HepG2 (cell line): ENCODE data around the gene MRPS25. TPM values are rescaled to one million over a fixed set of nuclear protein-coding genes. Genes with fewer than 3 reads are reported as not detected.

Source experiments
- BATF2 ChIP-seq: sonication (generic); formaldehyde crosslinking; IDR thresholded peaks from 2 replicates; pipeline ENCODE4 v1.8.0; 2022; ENCODE audit warnings: mild to moderate bottlenecking, missing genetic modification reagents, moderate library complexity
- FOXJ3 ChIP-seq: sonication (generic); formaldehyde crosslinking; IDR thresholded peaks from 2 replicates; pipeline ENCODE4 v1.4.0; 2020; ENCODE audit warnings: missing genetic modification reagents, mild to moderate bottlenecking, borderline replicate concordance
- HNF4A ChIP-seq: sonication (generic); formaldehyde crosslinking; IDR thresholded peaks from 2 replicates; pipeline ENCODE4 v1.4.0; 2020; ENCODE audit warnings: missing genetic modification reagents
- IKZF5 ChIP-seq: IDR thresholded peaks from 2 replicates; pipeline ENCODE4 v1.6.1; 2018; ENCODE audit warnings: missing genetic modification reagents, mild to moderate bottlenecking, missing compliant biosample characterization
- KMT2B ChIP-seq: IDR thresholded peaks from 2 replicates; pipeline ENCODE4 v1.6.1; 2016; ENCODE audit warnings: missing genetic modification reagents, missing compliant biosample characterization
- MTF2 ChIP-seq: sonication (generic); formaldehyde crosslinking; IDR thresholded peaks from 2 replicates; pipeline ENCODE4 v1.5.0; 2020; ENCODE audit warnings: missing genetic modification reagents, borderline replicate concordance
- NR2C2 ChIP-seq: sonication (generic); formaldehyde crosslinking; IDR thresholded peaks from 2 replicates; pipeline ENCODE4 v1.4.0; 2020; ENCODE audit warnings: missing genetic modification reagents, mild to moderate bottlenecking, moderate library complexity, borderline replicate concordance
- RBM22 ChIP-seq: fragments of 200-400 bp; formaldehyde crosslinking; optimal IDR thresholded peaks from 2 replicates; pipeline ENCODE3; 2017; ENCODE audit warnings: mild to moderate bottlenecking, low read length, moderate library complexity
- RBM39 ChIP-seq: fragments of 200-400 bp; formaldehyde crosslinking; IDR thresholded peaks from one replicate; pipeline ENCODE4 v1.6.1; 2018; ENCODE audit warnings: antibody characterized with exemption, mild to moderate bottlenecking, low read depth, low read length; ENCODE audit not compliant: poor library complexity, severe bottlenecking
- TERF1 ChIP-seq: sonication (generic); formaldehyde crosslinking; IDR thresholded peaks from 2 replicates; pipeline ENCODE4 v1.8.0; 2022; ENCODE audit warnings: mild to moderate bottlenecking, missing genetic modification reagents, moderate library complexity
- TFE3 ChIP-seq: IDR thresholded peaks from 2 replicates; pipeline ENCODE4 v1.6.1; 2016
- TOE1 ChIP-seq: sonication (generic); formaldehyde crosslinking; IDR thresholded peaks from 2 replicates; pipeline ENCODE4 v1.4.0; 2020; ENCODE audit warnings: mild to moderate bottlenecking, missing genetic modification reagents
- TRAFD1 ChIP-seq: sonication (generic); formaldehyde crosslinking; IDR thresholded peaks from 2 replicates; pipeline ENCODE4 v1.5.1; 2020; ENCODE audit warnings: missing genetic modification reagents, mild to moderate bottlenecking, borderline replicate concordance
- ZNF3 ChIP-seq: IDR thresholded peaks from 2 replicates; pipeline ENCODE4 v1.7.0; 2017; ENCODE audit warnings: inconsistent platforms
- ZNF770 ChIP-seq: sonication (generic); formaldehyde crosslinking; IDR thresholded peaks from 2 replicates; pipeline ENCODE4 v1.5.0; 2020; ENCODE audit warnings: mild to moderate bottlenecking, missing genetic modification reagents
- polyA plus RNA-seq, 8 experiments: library from polyadenylated mRNA; depleted of rRNA in 3 of 8; stranded (reverse) in 7 of 8; unstranded in 1 of 8; fragments of >200 nt; fragmentation: Illumina TruSeq in 4 of 8; extraction: Trizol in 4 of 8; gene quantifications; 2 replicates each; pipeline versions ENCODE4 v1.2.1 to v1.2.3, GENCODE V29; 2011 to 2016; ENCODE audit warnings: low read depth in 4 of 8, missing spikeins in 1 of 8, mixed read lengths in 1 of 8; ENCODE audit not compliant: insufficient read depth in 1 of 8
- total RNA-seq, 5 experiments: library from RNA; depleted of rRNA; stranded (reverse); fragments of >200 nt; fragmentation: Illumina TruSeq; extraction: Trizol; gene quantifications; 2 replicates each; pipeline ENCODE4 v1.2.3, GENCODE V29; 2016; ENCODE audit warnings: low read depth in 1 of 5

The MRPS25 gene
- total and polyA plus RNA-seq, 2 of the 13 experiments (the other 11 are each of a cell fraction or from before 2014, with no cell fraction given) = 60.1 to 74.3 TPM

GRCh38 chr3:15099364-15100098 is 34.4 kb upstream of the MRPS25 start (continued):
- TF ChIP-seq ZNF770 (CRISPR knock-in tag) (no peak; the same call in 1 of the 2 replicates), KMT2B (CRISPR knock-in tag) (no peak), TFE3 (CRISPR knock-in tag) (no peak), HNF4A (no peak), TOE1 (CRISPR knock-in tag) (no peak; the same call in 1 of the 2 replicates), TERF1 (CRISPR knock-in tag) (no peak), BATF2 (CRISPR knock-in tag) (no peak; the same call in 1 of the 2 replicates), TRAFD1 (CRISPR knock-in tag) (no peak), RBM39 (no peak), IKZF5 (CRISPR knock-in tag) (no peak), RBM22 (no peak), MTF2 (CRISPR knock-in tag) (no peak), ZNF3 (no peak), FOXJ3 (0 out of 2 replicates have a peak, but pooled peaks have one; percentile 2), NR2C2 (CRISPR knock-in tag) (peak; percentile 11; the same call in 1 of the 2 replicates)
